IMR-90 (cell line): Measurements from ENCODE around the gene PDCD1LG2. TPM values are rescaled to one million over a fixed set of nuclear protein-coding genes. Genes with fewer than 3 reads are reported as not detected.

Source experiments
- ATAC-seq: fragments of 200-7000 bp; cut with Tn5 transposase; 2 replicates; pipeline ENCODE4 v1.9.1; 2020; ENCODE audit warnings: low read depth, mild to moderate bottlenecking, moderate library complexity
- BruUV-seq: library from RNA; stranded (reverse); fragments of 400-500 nt; replicated peaks from 2 replicates; lab custom pipeline; 2021; lab: Mats Ljungman, UMichigan
- CTCF ChIA-PET: fragments of 300-600 bp; formaldehyde crosslinking; extraction: SDS; loops from one replicate; lab custom pipeline; 2021; ENCODE audit warnings: antibody characterized with exemption; lab: Yijun Ruan, JAX
- POLR2A ChIA-PET: fragments of 300-600 bp; sonication (Branson Sonifier 250); formaldehyde crosslinking; loops from one replicate; lab custom pipeline; 2022; ENCODE audit warnings: antibody characterized with exemption; ENCODE audit not compliant: unreplicated experiment; lab: Charles Lee
- DNase-seq: peaks from one replicate; pipeline ENCODE4 v3.0.0; 2013
- H2AFZ ChIP-seq: replicated peaks from 2 replicates; pipeline ENCODE3; 2013; ENCODE audit warnings: low read length, mild to moderate bottlenecking; ENCODE audit not compliant: poor library complexity
- H2AK5ac ChIP-seq: 2 replicates; pipeline ENCODE4 v1.6.1; 2013; ENCODE audit warnings: low read depth, low read length, inconsistent platforms
- H2AK9ac ChIP-seq: replicated peaks from 2 replicates; pipeline ENCODE3; 2013; ENCODE audit warnings: mild to moderate bottlenecking, low read depth, low read length, moderate library complexity; ENCODE audit not compliant: poor library complexity
- H2BK120ac ChIP-seq: 2 replicates; pipeline ENCODE4 v1.6.1; 2013; ENCODE audit warnings: low read depth, low read length, inconsistent platforms
- H2BK15ac ChIP-seq: 3 replicates; pipeline ENCODE4 v1.6.1; 2013; ENCODE audit warnings: low read depth, low read length, inconsistent platforms
- H2BK20ac ChIP-seq: 2 replicates; pipeline ENCODE4 v1.6.1; 2013; ENCODE audit warnings: low read depth, mild to moderate bottlenecking, inconsistent platforms, low read length, moderate library complexity
- H2BK5ac ChIP-seq: 2 replicates; pipeline ENCODE4 v1.6.1; 2013; ENCODE audit warnings: mild to moderate bottlenecking, low read depth, low read length, inconsistent platforms; ENCODE audit not compliant: poor library complexity, severe bottlenecking
- H3K14ac ChIP-seq: replicated peaks from 2 replicates; pipeline ENCODE4 v1.6.1; 2013; ENCODE audit warnings: low read depth, low read length, inconsistent platforms
- H3K18ac ChIP-seq: 2 replicates; pipeline ENCODE4 v1.6.1; 2013; ENCODE audit warnings: low read depth, low read length, control low read depth
- H3K23ac ChIP-seq: 2 replicates; pipeline ENCODE4 v1.6.1; 2013; ENCODE audit warnings: low read depth, low read length, inconsistent platforms
- H3K27ac ChIP-seq: 2 replicates; pipeline ENCODE4 v1.5.1; 2013; ENCODE audit warnings: mild to moderate bottlenecking, control low read depth, low read length; ENCODE audit not compliant: insufficient read depth
- H3K27me3 ChIP-seq: 2 replicates; pipeline ENCODE4 v1.6.1; 2013; ENCODE audit warnings: low read length; ENCODE audit not compliant: control insufficient read depth, insufficient read depth
- H3K36me3 ChIP-seq: 2 replicates; pipeline ENCODE4 v1.6.1; 2013; ENCODE audit warnings: low read length, mixed read lengths; ENCODE audit not compliant: control insufficient read depth, insufficient read depth
- H3K4ac ChIP-seq: 2 replicates; pipeline ENCODE4 v1.6.1; 2013; ENCODE audit warnings: low read depth, low read length, inconsistent platforms
- H3K4me1 ChIP-seq: 2 replicates; pipeline ENCODE4 v1.6.1; 2013; ENCODE audit warnings: low read length, mixed read lengths; ENCODE audit not compliant: control insufficient read depth, insufficient read depth
- H3K4me2 ChIP-seq: 2 replicates; pipeline ENCODE4 v1.6.1; 2013; ENCODE audit warnings: low read depth, mild to moderate bottlenecking, control low read depth, low read length, moderate library complexity
- H3K4me3 ChIP-seq: 2 replicates; pipeline ENCODE4 v1.5.1; 2013; ENCODE audit warnings: low read depth, mild to moderate bottlenecking, control low read depth, low read length, moderate library complexity; ENCODE audit not compliant: insufficient read depth
- H3K56ac ChIP-seq: 2 replicates; pipeline ENCODE4 v1.6.1; 2013; ENCODE audit warnings: low read length, inconsistent platforms; ENCODE audit not compliant: insufficient read depth; ENCODE audit errors: extremely low read depth
- H3K79me1 ChIP-seq, 2 experiments: 2 replicates each; pipeline ENCODE4 v1.6.1; 2013; ENCODE audit warnings: low read length in 2 of 2, inconsistent platforms in 1 of 2, low read depth in 1 of 2
- H3K9ac ChIP-seq: 2 replicates; pipeline ENCODE4 v1.6.1; 2013; ENCODE audit warnings: low read depth, low read length, control low read depth
- H3K9me1 ChIP-seq: 2 replicates; pipeline ENCODE4 v1.6.1; 2013; ENCODE audit warnings: low read length, inconsistent platforms; ENCODE audit not compliant: insufficient read depth
- H3K9me3 ChIP-seq: 2 replicates; pipeline ENCODE4 v1.6.1; 2013; ENCODE audit warnings: low read length; ENCODE audit not compliant: control insufficient read depth, insufficient read depth
- H4K20me1 ChIP-seq: 2 replicates; pipeline ENCODE4 v1.6.1; 2013; ENCODE audit warnings: low read length, inconsistent platforms; ENCODE audit not compliant: insufficient read depth
- H4K5ac ChIP-seq: 2 replicates; pipeline ENCODE4 v1.6.1; 2013; ENCODE audit warnings: mild to moderate bottlenecking, low read depth, low read length, control low read depth
- H4K8ac ChIP-seq, 2 experiments: 2 replicates each; pipeline ENCODE4 v1.6.1; 2013; ENCODE audit warnings: low read depth in 2 of 2, low read length in 2 of 2, control low read depth in 1 of 2, inconsistent platforms in 1 of 2
- H4K91ac ChIP-seq: 2 replicates; pipeline ENCODE4 v1.6.1; 2013; ENCODE audit warnings: low read depth, low read length, inconsistent platforms; ENCODE audit not compliant: insufficient read depth
- BHLHE40 ChIP-seq: fragments of 150-350 bp; IDR thresholded peaks from 2 replicates; pipeline ENCODE4 v1.6.1; 2016; ENCODE audit warnings: mild to moderate bottlenecking, low read depth, low read length
- CEBPB ChIP-seq: IDR thresholded peaks from 2 replicates; pipeline ENCODE4 v1.6.1; 2012; ENCODE audit warnings: low read depth, low read length, improper control_type of control experiment
- RAD21 ChIP-seq: IDR thresholded peaks from 2 replicates; pipeline ENCODE4 v1.6.1; 2012; ENCODE audit warnings: low read length, improper control_type of control experiment
- RFX5 ChIP-seq: IDR thresholded peaks from 2 replicates; pipeline ENCODE4 v1.8.0; 2012; ENCODE audit warnings: low read depth, mild to moderate bottlenecking, low read length, moderate library complexity
- WGBS, 2 experiments: methylation state at CpG; one replicate each; pipeline versions ENCODE4 v1.1.5 to v1.1.7; 2013; ENCODE audit warnings: missing lambda C conversion rate in 2 of 2; ENCODE audit not compliant: insufficient read length in 1 of 2; ENCODE audit errors: extremely low coverage in 2 of 2; 5-methylcytosine and 5-hydroxymethylcytosine counted together
- dilution Hi-C: fragments of 300-500 bp; cut with HindIII; formaldehyde crosslinking; loops from one replicate; pipeline ENCODE4 v1.14.3; 2018; ENCODE audit warnings: low sequenced_read_pairs; ENCODE audit not compliant: unreplicated experiment
- in situ Hi-C: fragments of 300-500 bp; cut with MboI; formaldehyde crosslinking; loops from 3 replicates; pipeline ENCODE4 v1.14.3; 2019; ENCODE audit warnings: low sequenced_read_pairs, inconsistent platforms, mixed read lengths
- intact Hi-C: fragments of 100-400 bp; cut with micrococcal nuclease; formaldehyde crosslinking; loops from 2 replicates; pipeline ENCODE4 v1.10.0; 2022
- polyA plus RNA-seq, 3 experiments: library from polyadenylated mRNA; depleted of rRNA; stranded (reverse); fragments of >200 nt; gene quantifications; 2 replicates each; pipeline ENCODE4 v1.2.3, GENCODE V29; 2012; ENCODE audit warnings: low replicate concordance in 1 of 3
- total RNA-seq: library from RNA; depleted of rRNA; stranded (reverse); fragments of >200 nt; gene quantifications from 2 replicates; pipeline ENCODE4 v1.2.3, GENCODE V29; 2012

Gene PDCD1LG2
- total and polyA plus RNA-seq, 2 of the 4 experiments (the other 2 are of a cell fraction), result 17.5 to 33.3 TPM

DNA sequence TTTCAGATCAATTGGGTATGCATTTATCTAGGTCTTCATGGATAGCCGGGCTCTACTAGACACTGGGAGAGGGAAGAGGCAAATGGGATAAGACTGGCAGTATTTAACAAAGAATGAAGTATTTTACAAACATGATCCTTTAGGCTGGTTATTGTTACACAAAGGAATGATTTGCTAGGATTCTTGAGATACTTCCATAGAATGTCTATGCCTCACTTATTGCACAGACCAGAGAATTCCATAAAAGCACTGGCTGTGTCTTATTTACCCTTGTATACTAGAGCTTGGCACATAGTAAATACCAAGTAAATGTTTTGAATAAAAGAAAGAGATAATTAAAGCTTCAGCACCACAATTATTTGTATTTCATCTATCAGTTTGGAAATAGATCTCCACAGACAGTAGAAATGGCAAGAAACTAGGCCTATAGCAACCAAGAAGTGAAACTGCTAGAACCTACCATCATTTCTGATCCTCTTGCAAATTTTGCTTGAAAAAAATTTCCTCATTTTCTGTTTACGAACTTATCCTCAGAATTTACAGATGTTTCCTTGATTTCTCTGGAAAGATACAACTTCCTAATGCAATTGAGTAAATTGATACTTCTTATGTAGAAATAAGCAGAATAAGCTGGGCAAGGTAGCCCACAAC lies 3.8 kb downstream of the PDCD1LG2 start:
- Histone ChIP-seq H3K56ac (no peak overlapping the region), H3K9ac (no peak overlapping the region), H2BK15ac (peak overlapping the region; percentile 23; the same call in 1 of the 3 replicates), H4K8ac (peak overlapping the region; percentile 37 to 74), H3K4me3 (no peak overlapping the region), H3K79me1 (peaks cover 61 to 72% of the 10 kb centered on the region in 2 experiments), H3K9me1 (peaks cover 18% of the 10 kb centered on the region), H3K18ac (peak overlapping the region; percentile 60), H3K27ac (peak overlapping the region; percentile 59), H2AK5ac (peak overlapping the region; percentile 47; the same call in 1 of the 2 replicates), H3K4me1 (peaks cover 21% of the 10 kb centered on the region), H2BK20ac (peak overlapping the region; percentile 23), H3K14ac (peak overlapping the region; percentile 34), H4K5ac (peak overlapping the region; percentile 54; the same call in 1 of the 2 replicates), H2BK120ac (peak overlapping the region; percentile 80), H3K4me2 (peak overlapping the region; percentile 57; the same call in 1 of the 2 replicates), H3K4ac (peak overlapping the region; percentile 32; the same call in 1 of the 2 replicates), H2BK5ac (peak overlapping the region; percentile 86), H2AFZ (no peak overlapping the region), H3K23ac (peak overlapping the region; percentile 4; the same call in 1 of the 2 replicates), H4K20me1 (no peaks in the 10 kb centered on the region), H3K27me3 (no peaks in the 10 kb centered on the region), H2AK9ac (no peak overlapping the region), H4K91ac (peak overlapping the region; percentile 54), H3K36me3 (no peaks in the 10 kb centered on the region; the same call in 1 of the 2 replicates), H3K9me3 (no peaks in the 10 kb centered on the region)
- 100% methylated on average over 1 of the region's 2 CpGs; no CpG with 5 or more reads in 1 of the 2 experiments for WGBS, 2 experiments
- DNase-seq (no peak), ATAC-seq (no peak)
- ChIA-PET CTCF (interaction anchor here (2.1 kb wide), 1 partner anchor 13 kb away, joined by 6 read pairs; no protein-coding TSS in a partner anchor), POLR2A (no interaction called here)
- dilution Hi-C loops, result no loop called here
- BruUV-seq, result no TSS peak
- intact Hi-C loops, result no loop called here
- in situ Hi-C loops, result loop anchor here (5.0 kb wide), 1 partner anchor 73 kb away; no protein-coding TSS in a partner anchor
- no peak for TF ChIP-seq RAD21
- no peak for TF ChIP-seq CEBPB
- TF ChIP-seq BHLHE40, result no peak
- TF ChIP-seq RFX5, result no peak
